DND-41 (cell line): Measurements from ENCODE around the gene RIMS1.

Experiments
- CTCF ChIP-seq: IDR thresholded peaks from 2 replicates; pipeline ENCODE4 v1.5.1; 2012; ENCODE audit warnings: borderline replicate concordance, low read length, moderate library complexity, mild to moderate bottlenecking; ENCODE audit not compliant: poor library complexity, severe bottlenecking; ENCODE audit errors: extremely low read depth
- EZH2 ChIP-seq: IDR thresholded peaks from 3 replicates; pipeline ENCODE4 v1.6.1; 2012; ENCODE audit warnings: borderline replicate concordance, low read depth, mild to moderate bottlenecking, moderate library complexity, low read length, inconsistent platforms; ENCODE audit not compliant: severe bottlenecking

DNA sequence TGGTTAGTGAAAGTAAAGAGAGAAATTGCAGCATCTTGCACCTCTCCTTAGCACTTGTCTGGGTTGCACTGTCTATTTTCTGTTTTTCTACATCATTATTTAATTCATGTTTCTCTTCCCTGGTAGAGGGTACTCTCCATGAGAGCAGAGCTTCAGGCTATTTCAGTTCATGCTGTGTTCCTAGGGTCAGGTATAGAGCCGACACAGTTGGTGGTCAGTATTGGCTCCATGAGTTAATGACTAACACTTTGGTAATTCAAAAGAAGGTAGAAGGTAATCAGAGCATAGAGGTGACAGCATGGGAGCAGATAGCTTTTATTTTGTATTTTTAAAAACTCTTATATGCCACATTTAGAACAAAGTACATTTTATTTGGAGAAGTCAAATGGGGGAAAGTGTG is 42.7 kb downstream of the RIMS1 start:
- TF ChIP-seq CTCF (no peak), EZH2 (no peak)
